CD14-positive monocyte (primary cell): ENCODE measurements around the gene PDGFB. TPM values are rescaled to one million over a fixed set of nuclear protein-coding genes. Genes with fewer than 3 reads are reported as not detected.
A peak's percentile ranks its signal among the peaks of the same experiment; 100 is the strongest.

Experiments
- DNase-seq, 3 donors: peaks; one replicate each; pipeline ENCODE4 v3.0.0-alpha.2; 2011 to 2022
- H2AFZ ChIP-seq: 2 replicates; pipeline ENCODE4 v1.6.0; 2012; ENCODE audit warnings: mild to moderate bottlenecking, low read depth, low read length, inconsistent platforms; ENCODE audit not compliant: insufficient read depth, poor library complexity, severe bottlenecking
- H3K27ac ChIP-seq, 2 donors: 1 replicate in 1 of 2; 2 replicates in 1 of 2; pipeline ENCODE4 v1.5.1; 2012 to 2013; ENCODE audit warnings: low read length in 2 of 2, control low read depth in 1 of 2, inconsistent platforms in 1 of 2, low read depth in 1 of 2, mild to moderate bottlenecking in 1 of 2
- H3K27me3 ChIP-seq, 2 donors: one replicate each; pipeline versions ENCODE4 v1.6.0 to v1.6.1; 2011 to 2013; ENCODE audit warnings: low read length in 2 of 2; ENCODE audit not compliant: control insufficient read depth in 2 of 2, insufficient read depth in 2 of 2
- H3K36me3 ChIP-seq, 2 donors: replicated peaks in 1 of 2; 1 replicate in 1 of 2; 2 replicates in 1 of 2; pipeline versions ENCODE4 v1.5.1 to v1.6.1; 2012 to 2013; ENCODE audit warnings: low read length in 2 of 2, control low read depth in 1 of 2, inconsistent platforms in 1 of 2, mild to moderate bottlenecking in 1 of 2; ENCODE audit not compliant: insufficient read depth in 2 of 2, control insufficient read depth in 1 of 2
- H3K4me1 ChIP-seq, 2 donors: 1 replicate in 1 of 2; 2 replicates in 1 of 2; pipeline versions ENCODE4 v1.5.1 to v1.6.1; 2012 to 2013; ENCODE audit warnings: low read length in 2 of 2, control low read depth in 1 of 2, inconsistent platforms in 1 of 2, mild to moderate bottlenecking in 1 of 2, moderate library complexity in 1 of 2; ENCODE audit not compliant: insufficient read depth in 2 of 2, control insufficient read depth in 1 of 2
- H3K4me2 ChIP-seq: replicated peaks from 2 replicates; pipeline ENCODE3; 2012; ENCODE audit warnings: low read length, moderate library complexity, mild to moderate bottlenecking; ENCODE audit not compliant: poor library complexity, severe bottlenecking; ENCODE audit errors: extremely low read depth
- H3K4me3 ChIP-seq, 3 experiments: fragments of 200-600 bp in 1 of 3; sonication (generic) in 1 of 3; replicated peaks in 1 of 3; 1 replicate in 2 of 3; 2 replicates in 1 of 3; pipeline ENCODE4 v1.5.1; 2011 to 2013; ENCODE audit warnings: low read length in 3 of 3, mild to moderate bottlenecking in 3 of 3, control low read depth in 2 of 3, low read depth in 2 of 3, inconsistent platforms in 1 of 3, moderate library complexity in 1 of 3
- H3K79me2 ChIP-seq: 2 replicates; pipeline ENCODE4 v1.6.0; 2012; ENCODE audit warnings: mild to moderate bottlenecking, control low read depth, inconsistent platforms, low read length, moderate library complexity; ENCODE audit not compliant: insufficient read depth
- H3K9ac ChIP-seq: 2 replicates; pipeline ENCODE4 v1.6.0; 2017; ENCODE audit warnings: low read length, mild to moderate bottlenecking; ENCODE audit not compliant: insufficient read depth, poor library complexity, severe bottlenecking
- H3K9me3 ChIP-seq, 2 donors: replicated peaks in 1 of 2; 1 replicate in 1 of 2; 2 replicates in 1 of 2; pipeline versions ENCODE4 v1.5.1 to v1.6.1; 2012 to 2013; ENCODE audit warnings: low read length in 2 of 2, control low read depth in 1 of 2; ENCODE audit not compliant: control insufficient read depth in 1 of 2, insufficient read depth in 1 of 2
- H4K20me1 ChIP-seq: 2 replicates; pipeline ENCODE4 v1.6.0; 2012; ENCODE audit warnings: mild to moderate bottlenecking, low read length, control low read depth, moderate library complexity; ENCODE audit not compliant: insufficient read depth
- H3K27ac Mint-ChIP-seq, 7 donors: one replicate each; pipeline ENCODE4 v1.8.0; 2020; ENCODE audit warnings: mild to moderate bottlenecking in 7 of 7, mixed read lengths in 7 of 7, moderate library complexity in 6 of 7, inconsistent platforms in 2 of 7
- H3K27me3 Mint-ChIP-seq, 3 donors: one replicate each; pipeline ENCODE4 v1.8.0; 2021 to 2022; ENCODE audit warnings: low read depth in 3 of 3, mild to moderate bottlenecking in 3 of 3, mixed read lengths in 3 of 3, moderate library complexity in 3 of 3, inconsistent platforms in 1 of 3
- H3K36me3 Mint-ChIP-seq, 2 donors: one replicate each; pipeline ENCODE4 v1.8.0; 2020; ENCODE audit warnings: mixed read lengths in 2 of 2, inconsistent platforms in 1 of 2, mild to moderate bottlenecking in 1 of 2
- H3K4me1 Mint-ChIP-seq: one replicate; pipeline ENCODE4 v1.8.0; 2020; ENCODE audit warnings: mild to moderate bottlenecking, mixed read lengths
- H3K4me3 Mint-ChIP-seq, 2 donors: one replicate each; pipeline ENCODE4 v1.8.0; 2020; ENCODE audit warnings: mild to moderate bottlenecking in 2 of 2, mixed read lengths in 2 of 2, moderate library complexity in 1 of 2
- H3K9me3 Mint-ChIP-seq, 7 donors: one replicate each; pipeline ENCODE4 v1.8.0; 2020 to 2022; ENCODE audit warnings: mixed read lengths in 7 of 7, mild to moderate bottlenecking in 6 of 7, moderate library complexity in 6 of 7, inconsistent platforms in 2 of 7
- CTCF ChIP-seq: fragments of 200-600 bp; IDR thresholded peaks from one replicate; pipeline ENCODE4 v1.8.0; 2022; ENCODE audit warnings: antibody characterized with exemption, mild to moderate bottlenecking
- WGBS: methylation state at CpG from one replicate; pipeline ENCODE4 v1.1.5; 2013; ENCODE audit warnings: missing lambda C conversion rate; ENCODE audit not compliant: insufficient coverage; 5-methylcytosine and 5-hydroxymethylcytosine counted together
- intact Hi-C, 2 donors: fragments of 100-400 bp; cut with micrococcal nuclease; formaldehyde crosslinking; loops; one replicate each; pipeline versions ENCODE4 v1.15.0 to v1.15.1; 2023
- polyA plus RNA-seq, 3 donors: library from polyadenylated mRNA; depleted of rRNA in 1 of 3; unstranded in 2 of 3; stranded (reverse) in 1 of 3; fragments of 300-500 nt in 2 of 3; fragments of >200 nt in 1 of 3; fragmentation: Illumina TruSeq in 2 of 3; gene quantifications; 1 replicate in 2 of 3; 2 replicates in 1 of 3; pipeline ENCODE4 v1.2.3, GENCODE V29; 2012 to 2021

Gene PDGFB
- polyA plus RNA-seq, 3 donors: 0.15 TPM; not detected in 2

- Histone ChIP-seq H3K4me1 (no peaks in the 10 kb centered on the region), H4K20me1 (no peaks in the 10 kb centered on the region), H3K9ac (no peak overlapping the region), H3K4me3 (no peak overlapping the region), H3K27ac (no peak overlapping the region), H3K79me2 (no peaks in the 10 kb centered on the region), H3K27me3 (peaks cover 0 to 38% of the 10 kb centered on the region in 2 donors), H3K9me3 (peaks cover 16 to 19% of the 10 kb centered on the region in 2 donors), H2AFZ (no peak overlapping the region), H3K36me3 (no peaks in the 10 kb centered on the region), H3K4me2 (no peak overlapping the region)
- Mint-ChIP-seq H3K4me3 (no peak overlapping the region), H3K27ac (no peak overlapping the region), H3K36me3 (peaks cover 0 to 8% of the 10 kb centered on the region in 2 donors), H3K27me3 (peaks cover 46 to 63% (median 48%) of the 10 kb centered on the region in 3 donors), H3K4me1 (peaks cover 12% of the 10 kb centered on the region), H3K9me3 (peaks cover 18 to 24% (median 22%) of the 10 kb centered on the region in 7 donors)
- intact Hi-C loops: no loop called here
- 77% methylated on average over 15 of the region's 16 CpGs for WGBS
- no peak for TF ChIP-seq CTCF
- DNase-seq: no peak
These were observed 13.2 kb upstream of the PDGFB start for GRCh38 chr22:39257901-39258475.

GRCh38 chr22:39256979-39257378 is 12.2 kb upstream of the PDGFB start:
- Histone ChIP-seq H3K9ac (no peak overlapping the region), H3K27me3 (peaks cover 2 to 48% of the 10 kb centered on the region in 2 donors), H3K4me3 (no peak overlapping the region), H3K4me2 (no peak overlapping the region), H4K20me1 (no peaks in the 10 kb centered on the region), H3K27ac (no peak overlapping the region), H3K79me2 (no peaks in the 10 kb centered on the region), H3K4me1 (no peaks in the 10 kb centered on the region), H2AFZ (no peak overlapping the region), H3K36me3 (no peaks in the 10 kb centered on the region), H3K9me3 (peaks cover 12% of the 10 kb centered on the region in 2 donors)
- H3K4me3 Mint-ChIP-seq: no peak overlapping the region
- H3K27ac Mint-ChIP-seq: peak overlapping the region in 1 of 7 donors; percentile 36
- DNase-seq: peak in 1 of 3 donors; percentile 39
- H3K4me1 Mint-ChIP-seq: peaks cover 15% of the 10 kb centered on the region
- intact Hi-C loops: no loop called here
- peaks cover 53 to 69% (median 55%) of the 10 kb centered on the region in 3 donors for H3K27me3 Mint-ChIP-seq
- WGBS: 90% methylated on average over 2 of the region's 2 CpGs
- H3K9me3 Mint-ChIP-seq: peaks cover 13 to 17% (median 14%) of the 10 kb centered on the region in 7 donors
- TF ChIP-seq CTCF: no peak
- H3K36me3 Mint-ChIP-seq: peaks cover 0 to 4% of the 10 kb centered on the region in 2 donors
